GM19099 (cell line): ENCODE measurements around the gene DNM3.

Experiments used
- POLR2A ChIP-seq: IDR thresholded peaks from 3 replicates; pipeline ENCODE4 v1.6.1; 2011; ENCODE audit warnings: low read depth; ENCODE audit not compliant: insufficient read length; ENCODE audit errors: extremely low read depth

Gene DNM3

DNA sequence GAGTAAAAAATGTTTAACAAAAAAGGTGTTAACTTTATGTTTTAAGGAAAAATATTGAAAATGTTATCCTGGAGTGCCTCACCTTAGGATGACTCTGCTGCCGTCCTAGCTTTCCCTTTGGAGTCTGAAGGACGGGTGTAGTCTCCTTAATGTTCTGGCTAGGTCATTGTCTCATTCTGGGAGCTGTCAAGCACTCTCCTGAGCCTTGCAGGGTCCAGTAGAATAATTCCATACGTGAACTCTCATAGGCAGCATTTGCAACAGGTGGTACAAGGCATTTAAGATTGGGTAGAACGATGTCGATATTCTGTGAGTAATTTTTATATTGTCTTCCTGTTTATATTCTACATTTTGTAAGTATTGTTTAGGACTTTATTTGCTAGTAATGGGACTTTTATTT is 295.6 kb downstream of the DNM3 start:
- no peak for TF ChIP-seq POLR2A

DNA sequence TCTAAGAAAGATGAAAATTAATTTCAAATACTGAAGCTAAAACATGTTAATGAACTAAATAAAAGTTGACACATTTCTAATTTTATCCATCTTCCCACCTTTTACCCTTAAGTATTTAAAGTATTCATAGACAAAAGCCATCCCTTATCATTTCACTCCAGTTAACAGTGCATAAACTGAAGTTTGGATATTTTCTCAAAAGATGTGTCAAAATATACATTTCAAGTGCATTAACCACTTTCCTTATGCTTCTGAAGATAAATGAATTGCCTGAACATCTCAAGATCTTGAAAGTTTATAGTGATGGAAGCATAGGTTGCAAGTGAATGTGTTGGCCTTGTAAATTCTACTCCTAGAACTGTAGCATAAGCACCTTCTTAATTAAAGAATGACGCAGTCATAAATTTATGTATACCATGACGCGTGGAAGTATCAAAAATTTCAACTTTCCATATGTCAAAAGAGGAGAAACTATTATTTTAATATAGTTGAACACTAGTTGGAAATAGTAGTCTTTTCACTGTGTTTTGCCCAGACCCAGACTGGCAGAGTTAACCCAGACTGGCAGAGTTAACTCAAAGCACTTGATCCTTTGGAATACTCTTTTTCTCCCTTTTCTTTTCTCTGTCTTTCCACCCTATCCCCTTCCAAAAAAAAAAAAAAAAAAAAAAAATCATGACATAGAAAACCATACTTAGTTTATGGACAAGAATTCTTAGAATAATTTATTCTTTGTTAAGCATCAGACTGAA is 296.6 kb downstream of the DNM3 start:
- TF ChIP-seq POLR2A: no peak

DNA sequence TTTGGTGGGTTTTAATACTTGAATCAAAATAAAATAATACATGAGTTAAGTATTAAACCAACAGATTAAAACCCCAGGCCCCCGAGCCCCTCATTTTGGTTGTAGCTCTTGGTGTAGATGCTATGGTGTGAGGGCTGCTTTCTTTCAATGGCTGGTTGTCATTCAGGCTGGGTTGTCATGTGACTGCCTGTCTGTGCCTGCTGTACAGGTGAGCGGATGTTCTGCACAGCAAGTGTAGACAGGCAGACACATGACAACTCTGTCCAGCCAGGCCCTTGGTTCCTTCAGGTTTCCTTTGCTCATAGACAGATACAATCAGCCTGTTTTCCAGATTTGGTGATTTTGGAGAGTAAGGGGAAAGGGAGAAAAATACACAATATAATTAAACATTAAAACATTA is 297.3 kb downstream of the DNM3 start:
- no peak for TF ChIP-seq POLR2A

DNA sequence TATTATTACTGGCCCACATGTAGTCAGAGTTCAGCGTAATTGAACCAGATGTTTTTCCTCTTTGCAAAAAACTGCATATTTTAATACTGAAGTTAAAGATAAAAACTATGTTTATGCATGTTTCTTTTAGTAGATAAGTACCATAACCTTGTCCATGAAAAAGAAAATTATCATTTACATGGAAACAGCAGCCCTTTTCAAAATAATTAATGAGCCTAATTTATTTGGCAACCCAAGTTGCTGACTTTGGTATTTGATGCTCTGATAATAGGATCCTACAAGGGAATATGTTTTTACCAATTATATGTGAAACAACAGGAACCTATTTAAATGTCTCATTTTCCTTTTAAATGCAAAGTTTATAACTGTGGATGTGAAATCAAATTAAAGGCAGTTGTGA is 297.9 kb downstream of the DNM3 start:
- no peak for TF ChIP-seq POLR2A

DNA sequence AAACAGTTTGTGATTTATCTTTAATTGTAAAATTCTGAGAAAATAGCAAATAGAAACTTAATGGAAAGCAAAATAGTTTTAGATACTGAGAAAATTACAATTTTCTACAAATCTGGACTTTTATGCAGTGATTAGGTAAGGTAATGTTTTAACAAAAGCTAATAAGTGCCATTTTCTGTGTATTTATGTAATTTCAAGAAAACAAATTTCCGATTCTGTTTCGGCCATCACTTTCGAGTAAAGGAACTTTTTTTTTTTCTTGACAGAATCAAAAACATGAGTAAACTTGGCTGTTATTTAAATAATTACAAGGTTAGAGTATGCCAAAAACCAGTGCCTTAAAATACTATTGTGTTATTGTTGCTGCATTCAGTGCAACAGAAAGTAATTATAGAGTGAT is 298.8 kb downstream of the DNM3 start:
- TF ChIP-seq POLR2A: no peak

DNA sequence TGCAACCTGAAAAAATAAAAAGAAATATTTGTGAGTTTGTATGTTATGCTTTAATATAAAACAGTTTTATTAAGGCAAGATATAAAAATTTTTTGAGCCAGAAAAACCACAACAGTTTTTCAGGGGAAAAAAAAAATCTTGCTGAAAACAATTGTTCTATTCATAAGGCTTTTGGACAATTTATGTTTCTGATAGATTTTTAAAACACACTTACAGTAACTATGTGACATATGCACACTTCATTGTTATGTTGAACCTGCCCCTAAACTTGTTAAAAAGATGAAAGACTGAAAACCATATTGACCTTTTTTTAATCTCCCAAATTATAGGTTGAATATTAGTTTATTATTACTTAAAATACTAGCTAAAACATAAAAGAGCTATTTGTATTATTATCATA is 299.3 kb downstream of the DNM3 start:
- TF ChIP-seq POLR2A: no peak

DNA sequence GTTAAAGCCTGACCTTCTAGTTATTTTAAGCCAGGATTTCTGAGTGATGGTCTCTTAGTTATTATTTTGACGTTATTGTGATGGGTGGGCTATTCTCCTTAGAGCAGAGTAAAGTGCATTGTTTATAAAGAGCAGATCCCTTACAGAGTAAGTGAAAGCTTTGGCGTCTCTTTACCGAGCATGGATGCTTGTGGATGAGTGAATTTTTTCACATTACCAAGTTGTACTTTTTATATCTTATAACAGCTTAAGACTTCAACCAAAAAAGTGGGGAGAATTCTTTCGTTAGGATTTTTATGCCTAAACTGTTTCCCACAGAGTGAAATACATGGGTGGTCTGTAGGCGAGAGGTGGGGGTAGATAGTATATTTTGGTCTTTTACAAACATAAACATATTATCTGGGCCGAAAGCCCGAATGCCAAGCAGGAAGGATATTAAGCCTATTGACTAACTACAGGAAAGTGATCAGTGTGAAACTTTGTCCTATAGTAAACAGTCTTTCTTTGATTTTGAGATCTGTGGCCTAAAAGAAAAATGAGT is 300.1 kb downstream of the DNM3 start:
- no peak for TF ChIP-seq POLR2A

DNA sequence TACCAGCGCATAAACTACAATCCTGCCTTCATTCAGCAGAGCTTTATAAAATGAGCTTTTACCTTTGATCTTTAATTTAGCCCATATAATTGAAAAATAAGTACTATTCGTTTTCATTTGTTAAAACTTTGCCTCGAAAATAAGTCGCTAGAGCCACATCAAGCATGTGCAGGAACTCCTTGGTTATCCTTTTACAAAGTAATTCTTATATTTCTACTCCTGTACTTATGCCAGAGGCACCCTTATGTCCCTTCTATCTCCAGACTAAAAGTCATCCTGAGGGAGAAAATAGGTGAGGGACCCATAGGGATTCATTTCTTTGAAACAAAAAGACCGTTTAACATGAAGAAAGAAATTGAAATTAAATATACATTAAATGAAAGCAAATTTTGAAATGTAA is 301.0 kb downstream of the DNM3 start:
- no peak for TF ChIP-seq POLR2A

DNA sequence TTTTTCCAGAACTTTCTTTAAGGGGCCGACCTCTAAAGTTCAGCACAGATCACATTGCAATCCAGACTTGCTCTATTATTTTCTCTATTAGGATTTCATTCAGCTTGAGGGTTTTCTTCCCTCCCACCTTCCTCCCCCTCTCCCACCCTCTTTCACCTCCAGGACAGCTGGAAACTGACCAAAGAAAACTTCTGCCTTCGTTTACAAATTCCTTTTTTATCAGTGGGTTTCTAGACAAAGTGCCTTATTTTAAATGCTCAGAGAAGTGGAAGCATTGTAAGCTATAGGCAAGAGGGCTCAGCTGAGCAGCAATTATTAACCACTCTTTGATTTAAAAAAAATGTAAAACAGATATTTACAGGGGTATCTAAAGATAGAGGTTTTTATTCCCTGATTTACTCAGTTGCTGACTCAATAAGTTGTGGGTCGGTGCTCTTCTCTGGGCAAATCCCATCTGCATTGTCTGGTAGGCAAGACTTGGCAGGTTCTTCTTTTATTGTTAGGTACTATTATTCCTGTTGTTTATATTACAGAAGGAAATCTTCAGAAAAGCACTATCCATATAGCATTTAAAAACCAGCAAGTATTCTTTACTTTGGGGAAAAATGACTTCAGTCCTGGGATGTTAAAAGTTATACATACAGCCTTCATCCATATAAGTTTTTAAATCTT is 302.2 kb downstream of the DNM3 start:
- no peak for TF ChIP-seq POLR2A

DNA sequence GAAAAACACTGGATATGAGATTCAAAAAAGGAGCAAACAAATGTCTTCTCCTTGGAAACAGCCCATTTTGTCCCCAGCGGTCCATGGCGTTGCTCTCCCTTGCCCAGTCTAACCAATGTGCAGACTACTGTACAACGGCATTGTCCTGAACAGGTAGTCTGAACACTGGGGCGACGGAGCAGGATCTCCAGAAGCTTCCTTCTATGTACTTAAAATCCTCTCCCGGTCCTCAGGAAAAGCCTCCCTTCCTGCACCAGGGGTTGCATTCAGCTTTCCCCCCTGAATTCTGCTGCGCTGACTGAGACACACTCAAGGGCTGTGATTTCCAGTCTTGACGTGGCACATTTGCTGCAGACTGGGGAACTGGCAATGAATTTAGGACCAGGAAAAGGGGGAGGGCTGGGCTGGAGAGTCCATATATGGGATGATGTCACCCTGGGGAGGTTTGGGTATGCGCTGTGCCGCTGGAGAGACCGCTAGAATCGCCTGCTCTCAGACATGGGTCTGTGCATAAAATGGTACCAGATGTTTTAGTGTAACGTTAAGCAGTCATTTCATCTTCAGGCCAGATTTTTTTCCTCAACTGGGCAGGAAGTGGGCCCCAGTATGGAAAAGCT is 303.3 kb downstream of the DNM3 start:
- TF ChIP-seq POLR2A: no peak

DNA sequence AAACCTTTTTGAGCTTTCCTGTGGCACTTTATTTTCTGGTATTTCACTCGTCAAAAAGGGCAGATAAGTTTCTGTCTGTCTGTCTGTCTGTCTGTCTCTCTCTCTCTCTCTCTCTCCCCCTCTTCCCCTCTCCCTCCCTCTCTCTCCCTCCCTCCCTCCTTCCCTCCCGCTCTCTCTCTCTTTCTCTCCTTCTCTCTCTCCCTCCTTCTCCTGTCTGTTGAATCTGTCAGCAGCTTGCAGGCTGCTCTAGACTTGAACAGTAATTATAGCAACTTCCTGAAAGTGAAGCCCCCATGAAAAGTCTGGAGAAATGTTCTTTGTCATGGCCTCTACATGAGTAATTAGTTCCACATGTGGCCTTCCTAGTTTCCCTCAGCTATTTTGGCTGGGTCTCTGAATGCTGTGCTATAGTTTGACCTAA is 303.9 kb downstream of the DNM3 start:
- TF ChIP-seq POLR2A: no peak

DNA sequence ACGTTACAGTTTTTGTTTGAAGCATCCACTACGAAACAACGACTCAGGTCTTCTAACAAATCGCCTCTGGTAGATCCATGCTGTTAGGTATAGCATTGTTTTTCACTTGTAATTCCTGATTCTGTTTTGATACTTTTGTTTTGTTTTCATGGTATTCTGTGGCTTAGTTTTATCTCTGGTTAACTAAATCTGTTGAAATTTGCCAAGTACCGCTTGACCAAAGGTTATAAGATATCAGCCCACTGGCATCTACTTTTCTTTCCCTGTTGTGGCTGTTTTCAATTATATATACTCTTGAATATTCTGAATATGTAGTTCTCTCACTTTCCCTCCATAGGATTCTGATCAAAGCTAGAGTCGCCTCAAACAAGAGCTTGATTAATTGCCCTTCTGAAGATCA is 304.4 kb downstream of the DNM3 start:
- TF ChIP-seq POLR2A: no peak

DNA sequence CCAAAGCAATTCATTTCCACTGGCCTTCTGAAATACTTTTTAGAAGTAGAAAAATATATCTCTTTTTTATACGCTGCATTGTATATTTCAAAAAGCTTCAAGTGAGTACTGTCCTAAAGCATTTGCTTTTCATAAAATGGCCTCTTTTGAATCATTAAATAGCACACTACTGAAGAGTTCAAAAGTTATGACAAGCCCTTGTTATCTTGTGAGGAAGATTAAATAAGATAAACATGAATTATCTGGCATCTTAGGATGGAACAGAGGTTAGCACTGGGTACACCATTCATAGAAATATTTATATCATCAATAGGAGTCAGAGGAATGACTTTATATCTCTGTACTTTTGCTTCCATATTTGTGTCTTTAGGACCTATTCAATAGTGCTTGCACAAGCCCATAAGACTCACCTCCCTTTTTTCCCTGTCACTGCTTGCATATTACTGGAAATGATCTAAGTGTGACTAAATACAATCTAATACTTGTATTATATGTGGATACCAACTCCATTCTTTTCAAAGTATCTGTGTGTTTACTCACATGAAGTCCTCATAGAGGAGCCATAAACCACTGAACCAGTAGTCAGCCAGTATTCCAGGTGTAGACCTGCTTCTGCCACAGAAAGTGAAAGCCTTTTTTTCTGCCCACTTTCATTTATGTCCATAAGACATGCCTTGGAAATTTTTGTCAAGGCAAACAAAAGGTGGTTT is 305.0 kb downstream of the DNM3 start:
- TF ChIP-seq POLR2A: no peak

DNA sequence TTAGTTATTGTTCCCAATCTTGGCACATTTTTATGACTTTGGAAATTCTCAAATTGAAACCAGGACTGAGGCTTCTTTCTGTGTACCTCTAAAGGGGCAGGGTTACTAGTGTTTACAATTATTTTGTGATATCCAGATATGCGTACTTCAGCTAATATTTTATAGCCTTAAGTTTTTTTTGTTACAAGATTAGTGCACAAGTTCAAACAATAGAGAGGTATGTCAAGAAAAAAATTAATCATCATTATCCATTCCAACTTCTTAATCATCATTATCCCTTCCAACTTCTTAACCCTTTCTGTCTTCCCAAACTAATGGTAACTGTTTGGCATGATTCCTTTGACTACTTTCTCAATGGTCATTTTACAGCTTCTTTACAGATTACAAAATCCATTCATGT is 306.2 kb downstream of the DNM3 start:
- TF ChIP-seq POLR2A: no peak

DNA sequence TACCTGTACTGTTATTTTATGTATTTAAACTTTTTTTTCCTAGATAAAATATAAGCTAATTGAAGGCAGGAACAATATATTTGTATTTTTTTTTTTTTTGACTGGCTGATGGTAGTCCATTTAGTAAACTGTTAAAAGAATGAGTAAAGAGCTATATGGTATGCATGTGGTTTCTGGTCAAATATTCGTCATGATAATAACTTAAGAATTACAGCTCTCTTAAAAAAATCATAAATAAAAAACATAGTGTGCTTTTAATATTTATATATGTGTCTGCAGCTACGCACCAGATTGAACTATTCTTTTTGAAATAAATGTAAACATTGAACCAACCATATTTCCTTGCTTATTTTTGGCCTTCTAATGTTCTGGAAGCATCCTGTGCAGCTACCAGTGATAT is 306.9 kb downstream of the DNM3 start:
- no peak for TF ChIP-seq POLR2A

DNA sequence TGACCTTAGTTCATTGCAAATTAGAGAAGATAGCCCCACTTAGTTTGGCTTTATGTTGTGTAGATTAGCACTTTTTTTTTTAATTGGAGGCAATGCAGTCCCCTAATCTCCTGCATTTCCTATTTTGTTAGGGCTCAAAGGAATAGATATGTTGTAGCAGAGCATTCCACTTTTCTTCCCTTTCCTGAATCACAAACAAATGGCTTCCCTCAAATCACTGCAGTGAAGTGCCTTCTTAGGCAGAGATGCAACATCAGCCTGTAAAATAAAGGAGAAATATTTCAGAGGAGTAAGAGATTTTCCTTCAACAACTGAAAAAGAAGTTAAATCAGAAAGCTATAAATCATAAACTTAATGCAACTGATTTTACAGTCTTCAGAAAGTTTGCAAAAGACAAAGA is 307.4 kb downstream of the DNM3 start:
- TF ChIP-seq POLR2A: no peak

DNA sequence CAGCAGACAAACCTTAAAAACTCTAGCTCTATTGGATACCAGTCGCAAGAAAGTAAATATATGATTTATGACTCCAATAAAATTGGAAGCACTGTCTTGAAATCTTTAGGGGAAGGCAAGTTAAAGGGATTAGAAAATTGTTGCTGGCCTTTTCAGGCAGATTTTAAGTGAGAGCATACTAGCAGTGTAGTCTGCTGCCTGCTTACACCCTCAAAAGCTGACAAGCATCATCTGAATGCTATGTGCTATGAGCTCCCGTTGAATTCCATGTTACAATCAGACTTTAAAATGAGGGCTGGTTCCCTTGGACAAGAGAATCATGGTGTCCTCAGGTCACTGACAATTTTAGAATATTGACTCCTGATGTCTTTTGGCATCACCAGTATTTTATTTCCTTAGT is 308.0 kb downstream of the DNM3 start:
- TF ChIP-seq POLR2A: no peak
